GM19395 (cell line): ENCODE results near the gene AMFR.

Source experiments
- ATAC-seq: cut with Tn5 transposase; IDR thresholded peaks from one replicate; pipeline ENCODE4 v1.9.1; 2021; ENCODE audit warnings: mild to moderate bottlenecking, moderate library complexity; ENCODE audit not compliant: unreplicated experiment

The AMFR gene

DNA sequence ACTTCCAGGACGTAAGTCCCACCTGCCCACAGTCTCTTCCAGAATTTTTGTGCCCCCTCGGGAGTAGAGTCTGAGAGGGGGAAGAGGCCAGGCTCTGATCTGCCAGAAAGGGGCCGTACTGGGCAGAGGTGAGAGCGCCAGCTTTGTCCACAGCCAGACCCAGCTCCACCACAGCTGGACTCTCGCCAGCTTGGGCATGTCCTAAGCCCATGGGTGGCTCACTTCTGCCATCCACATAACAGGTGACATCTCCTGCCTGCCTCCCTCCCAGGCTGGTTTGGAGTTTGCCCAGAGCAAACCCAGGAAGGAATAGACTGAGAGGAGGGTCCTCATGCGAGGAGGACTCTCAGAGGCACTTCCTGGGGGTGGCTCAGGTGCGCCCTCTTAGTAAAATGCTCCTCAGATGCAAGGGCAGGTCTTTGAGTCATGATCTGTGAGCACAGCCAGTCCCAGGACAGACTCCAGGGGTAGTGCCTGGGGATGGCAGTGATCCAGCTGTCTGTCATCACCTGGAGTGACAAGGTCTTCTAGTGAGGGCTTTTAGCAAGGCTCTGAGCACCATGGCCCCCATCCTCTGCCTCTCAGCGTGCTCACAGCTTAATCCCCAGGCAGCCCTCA is 89.2 kb downstream of the AMFR start:
- no peak for ATAC-seq

DNA sequence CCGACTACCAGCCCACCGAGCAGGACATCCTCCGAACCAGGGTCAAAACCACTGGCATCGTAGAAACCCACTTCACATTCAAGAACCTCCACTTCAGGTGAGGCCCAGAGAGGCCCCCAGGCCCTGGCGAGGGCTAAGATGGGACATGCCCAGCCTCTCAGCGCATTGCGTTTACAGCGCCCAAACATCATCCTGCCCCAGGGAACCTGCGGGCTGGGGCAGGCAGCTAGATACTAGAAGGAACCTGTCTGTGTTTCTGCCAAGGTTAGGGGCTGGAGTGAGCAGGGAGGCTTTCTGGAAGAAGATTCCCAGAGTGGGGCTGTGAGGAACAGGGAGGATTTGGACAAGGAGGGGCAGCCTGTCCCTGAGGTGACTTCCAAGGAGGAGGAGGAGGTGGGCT is 90.6 kb downstream of the AMFR start:
- ATAC-seq = no peak

DNA sequence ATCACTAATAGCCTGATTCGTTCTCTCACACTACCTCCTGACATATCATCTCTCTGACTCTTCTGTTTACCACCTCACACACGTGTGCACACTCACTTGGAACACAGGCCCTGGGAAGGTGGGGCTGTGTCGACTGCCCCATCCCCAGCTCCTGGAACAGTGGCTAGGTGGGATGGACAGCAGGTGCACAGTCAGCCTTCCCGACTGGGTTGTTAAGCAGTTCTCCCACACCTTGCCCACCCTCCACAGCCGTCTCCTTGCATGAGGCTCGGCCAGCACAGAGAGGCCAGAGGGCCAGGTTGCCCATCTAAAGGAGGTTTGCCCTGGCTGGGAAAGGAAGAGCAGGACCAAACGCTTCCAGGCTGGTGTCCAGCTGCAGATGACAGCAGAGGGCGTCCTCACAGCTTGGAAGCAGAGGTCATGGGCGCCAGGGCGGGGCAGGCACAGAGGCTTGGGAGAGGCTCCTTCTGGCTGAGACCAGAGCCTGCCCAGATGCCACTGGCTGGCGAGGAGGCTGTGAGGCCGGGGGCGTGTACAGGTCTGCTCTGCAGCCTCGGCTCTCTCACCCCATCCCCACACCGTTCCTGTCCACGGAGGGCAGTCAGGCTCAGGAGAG is 92.8 kb downstream of the AMFR start:
- no peak for ATAC-seq

DNA sequence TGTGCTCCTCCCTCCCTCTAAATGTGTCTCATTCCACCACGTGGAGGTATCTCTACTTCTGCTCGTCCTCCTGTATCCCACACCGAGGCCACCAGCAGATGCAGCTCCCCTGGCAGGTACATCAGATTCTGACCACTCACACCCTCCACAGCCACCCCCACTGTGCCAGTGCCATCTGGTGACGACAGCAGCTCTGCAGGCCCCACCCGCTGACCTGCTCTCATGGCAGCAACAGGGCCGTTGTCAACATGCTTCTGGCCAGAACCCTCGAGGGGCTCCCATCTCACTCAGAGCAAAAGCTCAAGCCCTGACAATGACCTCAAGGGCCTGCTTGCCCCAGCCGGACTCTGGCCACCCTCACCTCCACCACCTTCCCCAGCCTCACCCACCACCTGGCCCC is 93.4 kb downstream of the AMFR start:
- ATAC-seq = no peak

DNA sequence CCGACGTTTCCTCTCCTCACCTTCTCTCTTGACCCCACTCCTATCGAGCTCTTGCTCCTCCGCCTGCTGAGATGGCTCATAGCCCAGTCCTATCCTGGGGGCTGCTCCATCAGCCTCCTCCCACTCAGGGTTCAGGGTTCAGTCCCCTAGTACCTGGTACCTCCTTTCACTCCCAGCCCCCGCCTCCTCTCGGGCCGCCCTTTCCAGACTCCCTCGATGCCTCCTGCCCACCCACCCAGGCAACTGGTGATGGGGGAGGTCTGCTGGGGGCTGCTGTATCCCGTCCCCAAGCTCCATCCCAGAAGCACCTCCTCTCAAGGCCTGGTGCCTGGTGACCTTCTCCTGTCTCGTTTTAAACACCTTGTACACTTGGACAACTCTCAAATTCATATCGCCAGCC is 93.9 kb downstream of the AMFR start:
- ATAC-seq = no peak

DNA sequence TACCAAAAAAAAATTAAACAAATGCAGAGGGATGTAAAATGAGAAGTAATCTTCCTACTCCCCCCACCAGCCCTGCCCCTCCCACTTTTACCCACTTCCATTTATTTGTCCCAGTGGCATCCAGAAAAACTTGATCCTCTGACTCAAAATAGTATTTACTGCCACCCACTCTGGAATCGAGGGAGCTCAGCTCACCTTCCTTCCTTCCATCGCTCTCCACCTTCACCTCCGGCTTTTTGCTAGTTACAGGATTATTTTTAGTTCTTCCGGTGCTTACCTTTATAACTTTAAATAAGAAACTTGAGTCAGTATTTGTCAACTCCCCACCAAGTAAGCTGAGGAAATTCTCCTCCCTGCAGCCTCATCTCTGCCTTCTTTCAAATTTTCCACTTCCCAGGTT is 94.9 kb downstream of the AMFR start:
- ATAC-seq = no peak

DNA sequence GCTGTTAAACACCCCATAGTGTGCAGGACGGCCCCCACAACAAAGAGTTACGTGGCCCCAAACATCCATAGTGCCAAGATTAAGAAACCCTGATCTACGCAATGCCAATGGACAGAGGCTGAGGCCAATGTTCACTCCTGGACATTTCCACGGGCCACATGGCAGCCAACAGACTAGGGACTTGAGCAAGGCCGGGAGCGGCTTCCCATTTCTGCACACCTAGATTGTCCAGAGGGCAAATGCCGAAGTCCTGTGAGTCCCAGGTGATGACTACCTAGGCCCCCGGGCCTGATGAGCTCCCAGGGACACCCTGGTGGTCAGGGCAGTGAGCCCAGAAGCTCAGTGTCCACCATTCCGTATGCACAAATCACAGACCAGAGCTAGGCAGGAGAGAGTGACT is 95.5 kb downstream of the AMFR start:
- ATAC-seq = no peak

DNA sequence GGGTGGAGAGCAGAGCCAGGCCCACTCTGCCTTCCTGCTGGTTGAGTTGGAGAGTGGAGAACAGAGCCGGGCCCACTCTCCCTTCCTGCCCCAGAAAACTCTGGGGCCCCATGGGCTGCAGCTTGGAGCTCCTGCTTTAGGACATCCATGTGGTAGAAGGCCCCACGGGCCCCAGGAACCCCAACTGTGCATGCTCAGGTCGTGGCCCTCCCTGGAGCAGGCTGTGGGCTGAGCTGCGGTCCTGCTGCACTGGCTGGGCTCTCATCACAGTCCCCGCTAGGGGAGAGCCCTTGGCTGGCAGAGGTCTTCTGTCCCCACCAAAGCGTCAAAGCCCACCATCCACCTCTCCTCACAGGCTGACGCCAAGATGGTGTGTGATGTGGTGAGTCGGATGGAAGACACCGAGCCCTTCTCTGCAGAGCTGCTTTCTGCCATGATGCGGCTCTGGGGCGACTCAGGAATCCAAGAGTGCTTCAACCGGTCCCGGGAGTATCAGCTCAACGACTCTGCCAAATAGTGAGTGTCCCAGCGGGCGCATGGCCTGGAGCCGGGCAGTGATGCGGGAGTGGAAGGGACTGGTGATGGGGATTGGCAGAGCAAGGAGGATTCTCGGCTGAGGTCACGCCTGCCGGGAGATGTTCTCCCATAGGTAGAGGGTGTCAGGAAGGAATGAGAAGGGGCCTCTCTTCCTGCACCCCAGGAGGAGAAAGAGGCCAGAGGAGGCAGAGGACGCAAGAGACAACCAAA is 96.9 kb downstream of the AMFR start:
- no peak for ATAC-seq

DNA sequence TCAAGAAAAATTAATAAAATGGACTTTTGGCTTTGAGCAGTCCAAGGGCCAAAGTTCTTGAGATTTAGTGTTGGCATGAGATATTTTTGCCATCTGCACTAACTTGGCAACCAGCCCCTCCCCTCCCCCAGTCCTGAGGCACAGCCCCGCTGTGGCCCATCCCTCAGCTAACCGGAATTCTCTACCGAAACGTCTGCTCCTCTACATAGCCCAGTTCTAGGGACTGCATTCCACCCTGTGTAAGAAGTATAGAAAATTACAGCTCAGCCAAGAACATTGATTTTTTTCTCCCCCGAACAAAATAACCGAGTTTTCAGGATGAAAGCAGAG is 97.5 kb downstream of the AMFR start:
- ATAC-seq = no peak

DNA sequence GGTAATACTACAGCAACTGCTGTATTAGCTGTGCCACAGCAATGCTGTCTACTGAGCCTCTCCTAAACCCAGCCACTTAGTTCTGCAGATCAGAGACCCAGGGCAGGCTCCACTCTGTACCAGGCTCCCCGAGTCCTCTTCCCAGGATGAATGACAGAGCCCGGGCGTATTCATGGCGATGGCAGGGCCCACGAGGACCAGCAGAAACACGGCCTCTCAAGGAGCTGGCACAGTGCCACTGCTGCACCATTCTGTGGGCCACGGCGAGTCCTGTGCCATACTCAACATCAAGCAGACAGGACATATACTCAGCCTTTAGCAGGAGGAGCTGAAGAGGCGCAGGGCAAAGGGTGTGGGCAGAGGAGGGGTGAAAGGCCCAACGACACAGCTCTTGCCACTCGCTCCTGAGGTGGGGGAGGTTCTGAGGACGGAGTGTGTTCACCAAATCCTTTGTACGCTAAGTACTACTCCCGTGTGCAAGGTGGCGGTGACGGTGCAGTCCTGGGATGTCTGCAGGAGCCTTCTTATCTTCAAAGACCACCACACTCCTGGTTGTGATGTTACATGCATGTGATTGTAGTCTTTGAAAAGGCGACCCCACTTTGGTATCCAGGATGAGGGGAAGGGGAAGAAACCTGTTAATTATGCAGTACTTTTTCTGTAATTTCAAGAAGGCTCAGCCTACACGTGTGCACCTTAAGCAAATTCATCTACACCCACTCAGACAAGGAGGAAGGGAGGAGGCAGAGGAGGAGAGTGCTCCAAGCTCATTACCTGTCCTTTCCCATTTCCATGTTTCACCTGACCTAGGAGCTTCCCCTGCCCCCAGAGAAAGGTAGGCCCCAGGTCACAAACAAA is 98.0 kb downstream of the AMFR start:
- ATAC-seq = no peak

DNA sequence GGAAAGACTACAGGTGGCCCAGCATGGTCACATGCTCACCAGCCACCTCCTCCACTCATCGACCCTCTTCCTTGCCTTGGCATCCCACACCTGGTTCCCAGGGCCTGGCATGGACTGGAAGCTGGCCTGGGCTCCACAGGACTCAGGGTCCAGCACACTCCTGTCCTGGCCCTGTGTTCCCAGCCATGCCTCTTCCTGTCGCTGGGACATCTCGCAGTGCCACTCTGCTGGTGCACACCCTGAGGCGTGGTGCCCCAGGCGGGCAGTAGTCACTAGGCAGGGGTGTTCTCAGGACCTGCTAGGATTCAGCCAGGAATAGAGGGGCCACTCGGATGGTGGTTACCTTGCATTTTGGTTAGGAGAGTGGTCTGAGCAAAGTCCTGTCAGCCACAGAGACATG is 99.4 kb downstream of the AMFR start:
- ATAC-seq = no peak

DNA sequence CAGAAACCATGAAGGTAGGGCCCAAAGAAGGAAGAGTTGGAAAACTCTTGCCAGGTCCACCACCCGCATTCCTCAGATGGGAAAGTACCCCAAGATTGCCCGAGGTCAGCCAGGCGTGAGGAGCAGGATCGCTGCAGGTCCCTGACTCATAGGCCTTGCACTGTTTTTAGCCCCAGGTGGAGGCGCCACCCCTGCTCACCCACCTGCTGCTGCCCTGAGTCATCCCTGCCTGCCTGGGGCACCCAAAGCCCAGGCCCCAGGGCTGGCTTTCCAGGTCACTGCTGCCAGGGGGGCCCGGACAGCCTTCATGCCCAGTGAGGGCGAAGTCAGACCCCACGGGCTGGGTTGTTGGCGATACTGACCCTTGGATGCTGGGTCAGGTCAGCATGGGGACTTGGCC is 100.9 kb downstream of the AMFR start:
- ATAC-seq = no peak

DNA sequence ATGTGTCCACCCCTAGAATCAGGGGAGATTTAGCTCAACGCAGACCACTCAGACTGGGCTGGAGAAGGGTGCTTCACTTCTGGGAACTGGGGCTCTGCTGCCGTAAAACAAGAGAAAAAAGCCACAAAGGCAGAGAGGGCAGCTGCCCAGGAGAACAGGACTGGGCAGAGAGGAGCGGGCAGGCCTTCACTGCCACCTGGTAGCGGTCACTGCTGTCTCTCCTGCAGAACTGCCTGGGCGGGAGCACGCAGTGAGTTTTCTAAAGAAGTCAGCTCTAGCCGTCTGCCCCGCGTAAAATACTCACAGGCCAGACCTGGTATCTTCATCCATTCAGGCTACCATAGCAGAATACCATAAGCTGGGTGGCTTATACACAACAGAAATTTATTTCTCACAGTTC is 103.8 kb downstream of the AMFR start:
- ATAC-seq = no peak

DNA sequence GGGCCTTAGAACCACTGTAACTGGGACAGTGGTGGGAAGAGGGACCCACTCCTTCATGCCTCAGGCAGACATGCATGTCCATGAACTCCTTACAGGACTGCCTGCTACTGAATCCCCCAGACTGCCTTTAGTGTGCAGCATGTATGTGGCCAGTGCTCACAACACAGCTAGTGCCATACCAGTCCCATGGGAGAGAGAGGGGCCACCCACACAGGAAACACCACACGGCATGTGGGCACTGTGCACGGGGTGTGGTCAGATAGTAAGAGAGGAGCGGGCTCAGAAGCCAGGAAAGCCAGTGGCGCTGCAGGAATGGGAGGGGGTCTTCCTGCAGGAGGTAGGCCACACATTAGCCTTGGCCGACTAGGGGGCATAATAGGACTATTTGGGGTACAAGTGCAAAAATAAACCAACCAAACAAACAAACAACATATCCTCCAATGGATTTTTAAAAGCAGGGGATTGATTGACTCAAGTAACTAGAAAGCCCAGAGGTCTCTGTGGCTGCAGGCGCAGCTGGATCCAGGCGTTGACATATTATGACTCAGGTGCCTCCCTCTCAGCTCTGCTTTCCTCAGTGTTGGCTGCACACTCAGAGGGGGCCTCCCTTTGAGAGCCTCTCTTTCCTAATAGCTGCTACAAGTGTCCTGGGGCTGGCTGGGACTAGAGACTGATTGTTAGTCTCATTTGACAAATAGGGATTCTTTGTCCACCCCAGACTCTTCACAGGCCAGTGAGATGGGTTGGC is 104.4 kb downstream of the AMFR start:
- ATAC-seq = no peak

DNA sequence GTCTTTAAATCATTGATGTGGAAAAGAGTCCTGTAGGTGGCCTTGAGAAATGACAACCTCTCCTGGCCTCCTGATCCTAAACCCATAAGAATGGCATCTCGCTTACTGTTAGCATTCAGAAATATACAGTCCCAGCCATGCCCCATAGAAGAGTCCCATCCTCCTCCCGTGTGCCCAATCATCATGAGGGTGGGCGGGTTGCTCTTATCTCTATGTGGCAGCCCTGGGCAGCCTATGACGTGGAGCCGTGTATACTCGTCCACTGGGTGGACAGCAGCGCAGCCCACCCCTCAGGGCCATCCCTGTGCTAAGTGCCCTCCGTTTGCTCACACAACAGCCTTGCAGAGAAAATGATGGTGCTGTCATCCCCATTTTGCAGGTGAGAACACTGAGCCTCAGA is 105.3 kb downstream of the AMFR start:
- no peak for ATAC-seq

DNA sequence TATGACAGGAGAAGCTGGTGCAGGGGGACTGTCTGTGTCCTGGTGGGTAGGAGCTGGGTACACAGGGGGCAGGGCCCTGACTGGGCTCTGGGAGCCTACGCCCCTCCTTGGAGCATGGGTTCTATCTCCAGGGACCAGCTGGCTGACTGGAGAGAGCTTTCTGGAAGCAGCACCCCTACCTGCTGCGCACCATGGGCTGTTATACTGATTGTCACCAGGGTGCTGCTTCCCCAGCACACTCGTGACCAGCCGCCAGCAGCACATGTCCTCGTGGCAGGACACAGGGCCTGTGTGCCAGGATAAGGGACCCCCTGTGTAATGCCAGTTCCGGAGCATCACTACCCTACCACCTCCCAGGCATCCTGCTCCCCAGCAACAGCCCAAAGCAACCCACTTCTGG is 106.0 kb downstream of the AMFR start:
- ATAC-seq = no peak

DNA sequence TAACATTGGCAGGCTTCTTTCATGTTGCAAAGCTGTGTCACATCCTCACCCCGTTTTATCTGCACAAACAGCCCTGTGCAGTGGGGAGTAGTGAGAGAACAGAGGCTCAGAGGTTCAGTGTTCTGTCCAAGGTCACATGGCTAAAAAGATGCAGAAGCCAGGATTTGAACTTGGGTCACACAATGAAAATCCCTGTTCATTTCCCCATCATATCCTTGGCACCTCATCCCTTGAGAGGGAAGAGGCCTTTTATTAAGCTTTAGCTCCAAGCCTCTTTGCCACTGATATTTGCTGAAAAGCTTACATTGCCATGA is 106.6 kb downstream of the AMFR start:
- no peak for ATAC-seq

DNA sequence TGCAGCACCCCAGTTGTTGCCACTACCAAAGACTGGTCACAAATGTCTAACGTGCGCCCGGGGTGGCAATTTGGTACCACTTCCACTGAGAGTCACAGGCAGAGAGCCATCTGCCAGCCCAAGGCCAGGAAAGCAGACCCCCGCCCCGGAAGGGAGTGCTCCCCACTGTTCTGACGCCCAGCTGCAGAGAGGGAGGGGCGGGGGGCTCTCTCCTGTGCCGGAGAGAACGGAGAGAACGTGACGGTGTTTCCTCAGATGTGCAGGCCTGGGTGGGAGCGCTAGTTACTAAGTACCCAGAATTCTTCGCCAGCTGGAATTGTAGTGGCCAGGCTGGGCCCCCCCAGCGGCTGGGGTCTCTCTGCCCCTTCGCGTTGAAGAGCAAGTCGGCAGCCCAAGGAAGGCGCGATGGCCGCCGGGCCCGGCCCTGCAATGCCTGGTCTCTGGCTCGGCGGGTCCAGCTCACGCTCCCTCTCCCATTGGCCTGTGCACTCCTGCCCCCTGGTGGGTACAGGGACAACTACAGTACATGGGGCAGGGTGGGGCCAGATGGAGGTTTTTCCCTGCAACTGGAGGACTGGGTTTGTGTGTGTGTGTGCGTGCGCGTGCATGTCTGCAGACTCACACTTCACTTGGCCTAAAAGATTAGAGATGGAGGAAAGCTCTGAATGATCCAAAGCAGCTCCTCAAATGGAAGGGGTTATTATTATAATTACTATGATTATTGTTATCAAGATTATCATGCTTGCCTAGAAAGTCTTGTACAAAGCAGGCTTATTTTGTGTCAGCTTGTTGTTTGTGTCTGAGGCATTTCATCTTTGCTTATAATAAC is 107.1 kb downstream of the AMFR start:
- peak; percentile 86 for ATAC-seq

DNA sequence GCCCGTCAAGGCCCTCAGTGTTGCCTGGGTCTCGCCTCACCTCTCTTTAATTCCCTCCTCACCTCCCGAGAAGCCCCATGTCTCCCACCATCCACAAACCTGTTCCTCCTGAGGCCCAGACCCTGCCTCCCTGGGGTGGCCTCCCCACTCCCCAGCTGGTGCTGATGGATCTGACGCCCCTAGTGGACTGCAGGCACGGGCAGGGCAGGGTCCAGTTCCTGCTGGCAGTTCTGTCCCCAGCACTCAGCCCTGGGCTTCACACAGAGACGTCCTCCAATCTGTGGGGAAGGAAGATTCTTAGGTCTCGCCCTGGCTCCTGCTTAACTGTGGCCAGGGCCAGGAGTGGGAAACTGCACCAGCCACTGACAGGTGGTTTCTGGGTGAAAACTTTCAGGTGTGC is 108.8 kb downstream of the AMFR start:
- no peak for ATAC-seq

DNA sequence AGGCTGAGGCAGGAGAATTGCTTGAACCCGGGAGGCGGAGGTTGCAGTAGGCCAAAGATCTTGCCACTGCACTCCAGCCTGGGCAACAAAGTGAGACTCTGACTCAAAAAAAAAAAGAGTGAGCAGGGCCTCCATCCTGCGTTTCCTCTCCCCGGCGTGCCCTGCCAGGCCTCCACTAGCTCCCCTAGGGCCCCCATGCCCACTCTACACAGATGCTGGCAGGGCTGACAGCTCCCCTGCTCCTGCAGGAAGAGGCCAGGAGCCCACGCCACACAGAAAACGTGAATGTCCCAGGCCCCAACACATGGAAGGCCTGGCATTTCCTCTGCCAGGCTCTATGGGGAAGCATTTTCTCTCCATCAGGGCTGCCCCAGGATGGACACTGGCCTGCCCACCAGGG is 109.4 kb downstream of the AMFR start:
- ATAC-seq = no peak
